Measurements from ENCODE around the gene TSPAN11.

Gene TSPAN11

GRCh38 chr12:31001581-31002360, 75.2 kb downstream of the TSPAN11 start:
- TF ChIP-seq FOXP2 (optimal IDR thresholded peaks at IDR 0.05; ENCODE audit: control extremely low read depth, extremely low read length, insufficient read depth) (no peak), EZH2 (IDR thresholded peaks at IDR 0.05) (no peak), POLR2AphosphoS5 (IDR thresholded peaks at IDR 0.05; ENCODE audit: borderline replicate concordance, low read depth, low read length) (no peak)
- Histone ChIP-seq H3K27ac (no peak overlapping the region), H3K4me3 (no peak overlapping the region), H3K9me3 (ENCODE audit: low read depth, low read length) (no peaks in the 10 kb centered on the region), H3K36me3 (ENCODE audit: insufficient read depth, low read length) (no peaks in the 10 kb centered on the region), H3K9ac (ENCODE audit: insufficient read length) (no peak overlapping the region)
- DNase-seq (ENCODE audit: low read depth, low spot score): no peak

DNA sequence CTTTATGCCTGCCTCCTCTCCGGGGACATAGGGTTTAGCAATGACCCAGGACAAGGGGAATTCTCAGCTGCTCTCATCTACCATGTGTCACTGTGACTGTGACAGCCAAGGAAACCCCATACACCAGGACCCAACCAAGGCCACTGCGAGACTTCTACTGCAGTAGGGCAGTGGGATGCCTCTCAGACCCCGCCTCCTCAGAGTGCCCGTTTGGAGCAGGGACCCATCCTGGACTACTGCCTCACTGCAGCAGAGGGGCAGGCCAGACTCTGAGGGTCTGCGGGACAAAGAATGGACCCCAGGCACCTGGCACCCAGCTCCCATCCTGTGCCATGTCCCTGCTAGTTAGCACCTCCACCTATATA, 75.8 kb downstream of the TSPAN11 start:
- no peak overlapping the region for H3K4me3 ChIP-seq
- no peaks in the 10 kb centered on the region for H3K36me3 ChIP-seq (ENCODE audit: insufficient read depth, low read length)
- DNase-seq (ENCODE audit: low read depth, low spot score): no peak
- H3K9ac ChIP-seq (ENCODE audit: insufficient read length): no peak overlapping the region
- no peak for TF ChIP-seq FOXP2 (optimal IDR thresholded peaks at IDR 0.05; ENCODE audit: control extremely low read depth, extremely low read length, insufficient read depth)
- no peaks in the 10 kb centered on the region for H3K9me3 ChIP-seq (ENCODE audit: low read depth, low read length)
- no peak overlapping the region for H3K27ac ChIP-seq

DNA sequence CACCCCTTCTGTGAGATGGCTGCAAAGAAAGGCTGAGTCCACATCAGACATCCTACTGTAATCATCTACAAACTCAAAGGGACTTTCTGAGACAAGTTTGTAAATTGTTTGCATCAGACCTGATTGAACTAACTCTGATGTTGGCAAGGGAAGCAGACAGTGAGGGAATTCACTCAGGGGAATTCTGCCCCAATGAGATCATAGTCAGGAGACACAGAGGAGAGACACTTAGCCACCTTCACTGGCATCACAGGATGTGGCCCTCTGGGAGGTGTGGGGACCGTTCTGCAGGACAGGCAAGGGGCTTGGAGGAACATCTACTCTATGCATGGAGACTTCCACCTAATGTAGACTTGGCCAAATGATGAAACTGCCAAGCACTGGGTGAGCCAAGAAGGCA, 76.5 kb downstream of the TSPAN11 start:
- no peaks in the 10 kb centered on the region for H3K36me3 ChIP-seq (ENCODE audit: insufficient read depth, low read length)
- TF ChIP-seq EZH2 (IDR thresholded peaks at IDR 0.05) (no peak), POLR2AphosphoS5 (IDR thresholded peaks at IDR 0.05; ENCODE audit: borderline replicate concordance, low read depth, low read length) (no peak), FOXP2 (optimal IDR thresholded peaks at IDR 0.05; ENCODE audit: control extremely low read depth, extremely low read length, insufficient read depth) (no peak)
- H3K27ac ChIP-seq: no peak overlapping the region
- no peaks in the 10 kb centered on the region for H3K9me3 ChIP-seq (ENCODE audit: low read depth, low read length)
- H3K9ac ChIP-seq (ENCODE audit: insufficient read length): no peak overlapping the region
- no peak overlapping the region for H3K4me3 ChIP-seq
- DNase-seq (ENCODE audit: low read depth, low spot score): no peak

GRCh38 chr12:31003861-31004640, 77.5 kb downstream of the TSPAN11 start:
- no peak overlapping the region for H3K27ac ChIP-seq
- H3K9ac ChIP-seq (ENCODE audit: insufficient read length): no peak overlapping the region
- no peak for TF ChIP-seq POLR2AphosphoS5 (IDR thresholded peaks at IDR 0.05; ENCODE audit: borderline replicate concordance, low read depth, low read length)
- no peak for TF ChIP-seq FOXP2 (optimal IDR thresholded peaks at IDR 0.05; ENCODE audit: control extremely low read depth, extremely low read length, insufficient read depth)
- TF ChIP-seq EZH2 (IDR thresholded peaks at IDR 0.05): no peak
- no peak overlapping the region for H3K4me3 ChIP-seq
- H3K9me3 ChIP-seq (ENCODE audit: low read depth, low read length): no peaks in the 10 kb centered on the region
- no peak for DNase-seq (ENCODE audit: low read depth, low spot score)
- no peaks in the 10 kb centered on the region for H3K36me3 ChIP-seq (ENCODE audit: insufficient read depth, low read length)

DNA sequence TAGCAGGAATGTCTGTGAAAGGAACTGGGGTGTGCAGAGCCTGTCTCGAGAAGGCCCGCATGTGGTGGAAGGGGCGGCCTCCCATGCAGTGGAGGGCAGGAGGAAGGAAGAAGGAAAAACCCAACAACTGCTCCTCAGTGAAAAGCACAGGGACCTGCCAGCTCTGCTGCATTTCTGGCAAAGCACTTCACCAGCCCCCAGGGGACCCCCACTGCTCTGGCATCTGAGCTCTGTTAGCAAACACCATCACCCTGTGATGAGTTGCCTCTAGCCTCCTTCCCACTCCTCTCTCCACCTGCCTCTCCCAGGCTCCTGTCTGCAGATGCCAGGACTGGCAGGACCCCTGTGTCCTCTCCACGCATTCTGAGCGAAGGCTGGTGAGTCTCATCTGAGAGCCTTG, 78.1 kb downstream of the TSPAN11 start:
- no peak overlapping the region for H3K4me3 ChIP-seq
- H3K27ac ChIP-seq: no peak overlapping the region
- TF ChIP-seq POLR2AphosphoS5 (IDR thresholded peaks at IDR 0.05; ENCODE audit: borderline replicate concordance, low read depth, low read length) (no peak), FOXP2 (optimal IDR thresholded peaks at IDR 0.05; ENCODE audit: control extremely low read depth, extremely low read length, insufficient read depth) (no peak), EZH2 (IDR thresholded peaks at IDR 0.05) (no peak)

GRCh38 chr12:31005256-31005943, 78.9 kb downstream of the TSPAN11 start:
- H3K9ac ChIP-seq (ENCODE audit: insufficient read length): no peak overlapping the region
- no peaks in the 10 kb centered on the region for H3K9me3 ChIP-seq (ENCODE audit: low read depth, low read length)
- H3K4me3 ChIP-seq: no peak overlapping the region
- H3K27ac ChIP-seq: no peak overlapping the region
- H3K36me3 ChIP-seq (ENCODE audit: insufficient read depth, low read length): no peaks in the 10 kb centered on the region
- no peak for TF ChIP-seq FOXP2 (optimal IDR thresholded peaks at IDR 0.05; ENCODE audit: control extremely low read depth, extremely low read length, insufficient read depth)
- no peak for TF ChIP-seq POLR2AphosphoS5 (IDR thresholded peaks at IDR 0.05; ENCODE audit: borderline replicate concordance, low read depth, low read length)
- no peak for TF ChIP-seq EZH2 (IDR thresholded peaks at IDR 0.05)
- DNase-seq (ENCODE audit: low read depth, low spot score): no peak

More for the DNA sequence above, 78.1 kb downstream of the TSPAN11 start:
- no peak overlapping the region for H3K9ac ChIP-seq (ENCODE audit: insufficient read length)
- H3K36me3 ChIP-seq (ENCODE audit: insufficient read depth, low read length): no peaks in the 10 kb centered on the region
- no peaks in the 10 kb centered on the region for H3K9me3 ChIP-seq (ENCODE audit: low read depth, low read length)
- DNase-seq (ENCODE audit: low read depth, low spot score): no peak

- TF ChIP-seq FOXP2 (optimal IDR thresholded peaks at IDR 0.05; ENCODE audit: control extremely low read depth, extremely low read length, insufficient read depth) (no peak), POLR2AphosphoS5 (IDR thresholded peaks at IDR 0.05; ENCODE audit: borderline replicate concordance, low read depth, low read length) (no peak), EZH2 (IDR thresholded peaks at IDR 0.05) (no peak)
- Histone ChIP-seq H3K9ac (ENCODE audit: insufficient read length) (no peak overlapping the region), H3K9me3 (ENCODE audit: low read depth, low read length) (no peaks in the 10 kb centered on the region), H3K4me3 (no peak overlapping the region), H3K27ac (no peak overlapping the region), H3K36me3 (ENCODE audit: insufficient read depth, low read length) (no peaks in the 10 kb centered on the region)
- DNase-seq (ENCODE audit: low read depth, low spot score): no peak
Measured at GRCh38 chr12:31005944-31006361, 79.4 kb downstream of the TSPAN11 start.

- Histone ChIP-seq H3K9ac (ENCODE audit: insufficient read length) (no peak overlapping the region), H3K27ac (no peak overlapping the region), H3K36me3 (ENCODE audit: insufficient read depth, low read length) (no peaks in the 10 kb centered on the region), H3K4me3 (no peak overlapping the region), H3K9me3 (ENCODE audit: low read depth, low read length) (no peaks in the 10 kb centered on the region)
- DNase-seq (ENCODE audit: low read depth, low spot score): no peak
- TF ChIP-seq POLR2AphosphoS5 (IDR thresholded peaks at IDR 0.05; ENCODE audit: borderline replicate concordance, low read depth, low read length) (no peak), EZH2 (IDR thresholded peaks at IDR 0.05) (no peak), FOXP2 (optimal IDR thresholded peaks at IDR 0.05; ENCODE audit: control extremely low read depth, extremely low read length, insufficient read depth) (no peak)
Measured at GRCh38 chr12:31006416-31007152, 80.0 kb downstream of the TSPAN11 start.
